ENCODE measurements around the gene RARRES2.
"Not testable (repeated sequence)": the region's sequence is repeated elsewhere in the genome, so short reads cannot be mapped to it uniquely, and the experiment has no call there.

Gene RARRES2

GRCh38 chr7:150322114-150322832 lies 19.2 kb downstream of the RARRES2 start:
- H3K27me3 ChIP-seq (replicated peaks; ENCODE audit: control insufficient read depth, insufficient read depth, low read length), result no peaks in the 10 kb centered on the region
- peak overlapping the region; percentile 79 for H3K4me3 ChIP-seq (replicated peaks; ENCODE audit: low read depth, low read length)
- TF ChIP-seq CTCF (IDR thresholded peaks at IDR 0.05; ENCODE audit: insufficient read depth, low read length, poor library complexity, severe bottlenecking), result no peak
- peaks cover 9% of the 10 kb centered on the region for H3K36me3 ChIP-seq (ENCODE audit: control insufficient read depth, insufficient read depth, low read length)
- DNase-seq (ENCODE audit: extremely low read depth, insufficient read length), result no peak

GRCh38 chr7:150321788-150322113 lies 19.7 kb downstream of the RARRES2 start:
- peak overlapping the region; percentile 79 for H3K4me3 ChIP-seq (replicated peaks; ENCODE audit: low read depth, low read length)
- no peak for TF ChIP-seq CTCF (IDR thresholded peaks at IDR 0.05; ENCODE audit: insufficient read depth, low read length, poor library complexity, severe bottlenecking)
- H3K27me3 ChIP-seq (replicated peaks; ENCODE audit: control insufficient read depth, insufficient read depth, low read length), result no peaks in the 10 kb centered on the region
- DNase-seq (ENCODE audit: extremely low read depth, insufficient read length), result no peak
- H3K36me3 ChIP-seq (ENCODE audit: control insufficient read depth, insufficient read depth, low read length), result peaks cover 8% of the 10 kb centered on the region

GRCh38 chr7:150317748-150318444 lies 23.5 kb downstream of the RARRES2 start:
- TF ChIP-seq CTCF (IDR thresholded peaks at IDR 0.05; ENCODE audit: insufficient read depth, low read length, poor library complexity, severe bottlenecking), result no peak
- no peaks in the 10 kb centered on the region for H3K27me3 ChIP-seq (replicated peaks; ENCODE audit: control insufficient read depth, insufficient read depth, low read length)
- no peak for DNase-seq (ENCODE audit: extremely low read depth, insufficient read length)
- no peaks in the 10 kb centered on the region; the same call in 1 of the 2 replicates for H3K36me3 ChIP-seq (ENCODE audit: control insufficient read depth, insufficient read depth, low read length)
- no peak overlapping the region for H3K4me3 ChIP-seq (replicated peaks; ENCODE audit: low read depth, low read length)

GRCh38 chr7:150316987-150317386 lies 24.4 kb downstream of the RARRES2 start:
- not testable (repeated sequence) for H3K36me3 ChIP-seq (ENCODE audit: control insufficient read depth, insufficient read depth, low read length); H3K4me3 ChIP-seq (replicated peaks; ENCODE audit: low read depth, low read length); H3K27me3 ChIP-seq (replicated peaks; ENCODE audit: control insufficient read depth, insufficient read depth, low read length); DNase-seq (ENCODE audit: extremely low read depth, insufficient read length)

- Histone ChIP-seq H3K27me3 (replicated peaks; ENCODE audit: control insufficient read depth, insufficient read depth, low read length) (no peaks in the 10 kb centered on the region), H3K36me3 (ENCODE audit: control insufficient read depth, insufficient read depth, low read length) (no peaks in the 10 kb centered on the region), H3K4me3 (replicated peaks; ENCODE audit: low read depth, low read length) (no peak overlapping the region)
- no peak for DNase-seq (ENCODE audit: extremely low read depth, insufficient read length)
- TF ChIP-seq CTCF (IDR thresholded peaks at IDR 0.05; ENCODE audit: insufficient read depth, low read length, poor library complexity, severe bottlenecking), result no peak
Measured at GRCh38 chr7:150314639-150315239, 26.7 kb downstream of the RARRES2 start.

- Histone ChIP-seq H3K4me3 (replicated peaks; ENCODE audit: low read depth, low read length) (no peak overlapping the region), H3K27me3 (replicated peaks; ENCODE audit: control insufficient read depth, insufficient read depth, low read length) (no peaks in the 10 kb centered on the region), H3K36me3 (ENCODE audit: control insufficient read depth, insufficient read depth, low read length) (no peaks in the 10 kb centered on the region)
- no peak for TF ChIP-seq CTCF (IDR thresholded peaks at IDR 0.05; ENCODE audit: insufficient read depth, low read length, poor library complexity, severe bottlenecking)
- no peak for DNase-seq (ENCODE audit: extremely low read depth, insufficient read length)
Measured at GRCh38 chr7:150313870-150314269, 27.6 kb downstream of the RARRES2 start.

Data from GM06990 (cell line).